Transverse colon (tissue), 3 donors: ENCODE measurements around the gene RPL15.

Experiments
- POLR2A ChIP-seq: fragments of 450-650 bp; IDR thresholded peaks from one replicate; pipeline ENCODE4 v1.6.1; 2016; ENCODE audit warnings: antibody characterized with exemption, mild to moderate bottlenecking, moderate library complexity
- TF ChIP-seq, protein P1 (sequence below), 5 experiments: fragments of 200-600 bp in 3 of 5; fragments of 450-650 bp in 2 of 5; sonication (generic) in 3 of 5; IDR thresholded peaks; 1 replicate in 2 of 5; 2 replicates in 3 of 5; pipeline ENCODE4 v1.5.1; 2016 to 2017; ENCODE audit warnings: antibody characterized with exemption in 5 of 5, inconsistent platforms in 3 of 5, mild to moderate bottlenecking in 2 of 5, moderate library complexity in 1 of 5

DNA sequence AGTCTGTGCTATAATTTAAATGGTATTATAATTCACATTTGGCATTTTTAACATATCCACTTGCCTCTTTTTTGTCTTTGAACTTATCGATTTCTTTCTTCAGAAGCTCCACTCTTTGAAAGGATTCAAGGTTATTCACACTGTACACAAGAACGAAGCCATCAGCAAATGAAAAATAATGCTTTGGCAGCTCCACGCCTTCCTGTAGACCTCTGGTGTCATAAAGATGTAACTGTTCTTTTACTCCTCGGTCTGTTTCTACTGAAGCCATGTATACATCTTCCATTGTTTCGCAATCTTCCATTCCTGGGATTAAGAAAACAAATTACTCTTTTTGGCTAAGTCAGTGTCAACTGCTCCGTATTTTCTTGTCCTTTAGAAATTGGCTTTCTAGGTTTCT lies 16.2 kb upstream of the RPL15 start:
- no peak for TF ChIP-seq POLR2A
- TF ChIP-seq, protein P1, sequence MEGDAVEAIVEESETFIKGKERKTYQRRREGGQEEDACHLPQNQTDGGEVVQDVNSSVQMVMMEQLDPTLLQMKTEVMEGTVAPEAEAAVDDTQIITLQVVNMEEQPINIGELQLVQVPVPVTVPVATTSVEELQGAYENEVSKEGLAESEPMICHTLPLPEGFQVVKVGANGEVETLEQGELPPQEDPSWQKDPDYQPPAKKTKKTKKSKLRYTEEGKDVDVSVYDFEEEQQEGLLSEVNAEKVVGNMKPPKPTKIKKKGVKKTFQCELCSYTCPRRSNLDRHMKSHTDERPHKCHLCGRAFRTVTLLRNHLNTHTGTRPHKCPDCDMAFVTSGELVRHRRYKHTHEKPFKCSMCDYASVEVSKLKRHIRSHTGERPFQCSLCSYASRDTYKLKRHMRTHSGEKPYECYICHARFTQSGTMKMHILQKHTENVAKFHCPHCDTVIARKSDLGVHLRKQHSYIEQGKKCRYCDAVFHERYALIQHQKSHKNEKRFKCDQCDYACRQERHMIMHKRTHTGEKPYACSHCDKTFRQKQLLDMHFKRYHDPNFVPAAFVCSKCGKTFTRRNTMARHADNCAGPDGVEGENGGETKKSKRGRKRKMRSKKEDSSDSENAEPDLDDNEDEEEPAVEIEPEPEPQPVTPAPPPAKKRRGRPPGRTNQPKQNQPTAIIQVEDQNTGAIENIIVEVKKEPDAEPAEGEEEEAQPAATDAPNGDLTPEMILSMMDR (IDR thresholded peaks at IDR 0.05): no peak
